ENCODE results near the gene ERBB4.

The ERBB4 gene

GRCh38 chr2:211494085-211494484 is 1044.5 kb downstream of the ERBB4 start:
- FAIRE-seq (no peak), DNase-seq (ENCODE audit: low spot score) (no peak)

GRCh38 chr2:211487733-211488132 is 1050.9 kb downstream of the ERBB4 start:
- DNase-seq (ENCODE audit: low spot score): no peak
- FAIRE-seq: no peak

- no peak for DNase-seq (ENCODE audit: low spot score)
- FAIRE-seq: no peak
Measured at GRCh38 chr2:211479536-211480150, 1059.0 kb downstream of the ERBB4 start.

GRCh38 chr2:211477537-211478275 is 1060.9 kb downstream of the ERBB4 start:
- FAIRE-seq (no peak), DNase-seq (ENCODE audit: low spot score) (no peak)

- FAIRE-seq (no peak), DNase-seq (ENCODE audit: low spot score) (no peak)
Measured at GRCh38 chr2:211473116-211473515, 1065.5 kb downstream of the ERBB4 start.

- no peak for DNase-seq (ENCODE audit: low spot score)
- FAIRE-seq: no peak
Measured at GRCh38 chr2:211469664-211470059, 1068.9 kb downstream of the ERBB4 start.

GRCh38 chr2:211468877-211469663 is 1069.5 kb downstream of the ERBB4 start:
- no peak for FAIRE-seq

GRCh38 chr2:211468217-211468616 is 1070.4 kb downstream of the ERBB4 start:
- FAIRE-seq: no peak
- DNase-seq (ENCODE audit: low spot score): no peak

More at GRCh38 chr2:211468877-211469663, 1069.5 kb downstream of the ERBB4 start:
- no peak for DNase-seq (ENCODE audit: low spot score)

- DNase-seq (ENCODE audit: low spot score): no peak
- FAIRE-seq: no peak
Measured at GRCh38 chr2:211463397-211463796, 1075.2 kb downstream of the ERBB4 start.

- no peak for DNase-seq (ENCODE audit: low spot score)
- no peak for FAIRE-seq
Measured at GRCh38 chr2:211458974-211459373, 1079.6 kb downstream of the ERBB4 start.

- no peak for FAIRE-seq
- DNase-seq (ENCODE audit: low spot score): no peak
Measured at GRCh38 chr2:211457325-211457724, 1081.3 kb downstream of the ERBB4 start.

- FAIRE-seq (peak; percentile 34), DNase-seq (ENCODE audit: low spot score) (peak; percentile 8)
Measured at GRCh38 chr2:211455216-211455841, 1083.3 kb downstream of the ERBB4 start.

- FAIRE-seq (no peak), DNase-seq (ENCODE audit: low spot score) (no peak)
Measured at GRCh38 chr2:211454679-211455078, 1083.9 kb downstream of the ERBB4 start.

- no peak for DNase-seq (ENCODE audit: low spot score)
- no peak for FAIRE-seq
Measured at GRCh38 chr2:211453311-211453887, 1085.2 kb downstream of the ERBB4 start.

GRCh38 chr2:211451642-211452041 is 1087.0 kb downstream of the ERBB4 start:
- no peak for DNase-seq (ENCODE audit: low spot score)
- FAIRE-seq: no peak

GRCh38 chr2:211449819-211450218 is 1088.8 kb downstream of the ERBB4 start:
- FAIRE-seq (no peak), DNase-seq (ENCODE audit: low spot score) (no peak)

GRCh38 chr2:211447548-211447947 is 1091.1 kb downstream of the ERBB4 start:
- no peak for FAIRE-seq

GRCh38 chr2:211440107-211440506 is 1098.5 kb downstream of the ERBB4 start:
- no peak for FAIRE-seq
- no peak for DNase-seq (ENCODE audit: low spot score)

More at GRCh38 chr2:211447548-211447947, 1091.1 kb downstream of the ERBB4 start:
- DNase-seq (ENCODE audit: low spot score): no peak

- no peak for FAIRE-seq
- no peak for DNase-seq (ENCODE audit: low spot score)
Measured at GRCh38 chr2:211439011-211439410, 1099.6 kb downstream of the ERBB4 start.

GRCh38 chr2:211437396-211437795 is 1101.2 kb downstream of the ERBB4 start:
- FAIRE-seq (no peak), DNase-seq (ENCODE audit: low spot score) (no peak)

- FAIRE-seq: no peak
- no peak for DNase-seq (ENCODE audit: low spot score)
Measured at GRCh38 chr2:211436182-211436581, 1102.4 kb downstream of the ERBB4 start.
